HG03025 (cell line): ENCODE results near the gene COL16A1.

Experiments
- ATAC-seq: cut with Tn5 transposase; IDR thresholded peaks from one replicate; pipeline ENCODE4 v1.9.1; 2021; ENCODE audit warnings: mild to moderate bottlenecking, moderate library complexity; ENCODE audit not compliant: unreplicated experiment, low FRiP score

The COL16A1 gene

DNA sequence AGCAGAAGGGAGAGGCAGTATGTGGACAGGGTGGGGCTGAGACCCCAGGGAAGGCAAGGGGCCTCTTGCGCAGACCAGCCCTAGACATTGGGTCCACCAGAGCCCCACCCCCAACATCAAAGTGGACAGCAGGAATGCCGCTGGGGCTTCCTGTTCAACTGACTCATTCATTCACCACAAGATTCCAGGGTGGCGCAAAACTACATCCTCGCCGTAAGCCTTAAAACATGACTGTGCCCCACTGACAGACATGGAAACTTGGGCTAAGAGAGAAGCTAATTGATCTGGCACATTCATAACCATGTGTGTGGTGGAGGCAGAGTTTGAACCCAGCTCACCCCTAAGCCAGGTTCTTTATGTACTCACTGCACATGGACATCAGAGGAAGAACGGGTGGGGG is 14.0 kb downstream of the COL16A1 start:
- no peak for ATAC-seq

DNA sequence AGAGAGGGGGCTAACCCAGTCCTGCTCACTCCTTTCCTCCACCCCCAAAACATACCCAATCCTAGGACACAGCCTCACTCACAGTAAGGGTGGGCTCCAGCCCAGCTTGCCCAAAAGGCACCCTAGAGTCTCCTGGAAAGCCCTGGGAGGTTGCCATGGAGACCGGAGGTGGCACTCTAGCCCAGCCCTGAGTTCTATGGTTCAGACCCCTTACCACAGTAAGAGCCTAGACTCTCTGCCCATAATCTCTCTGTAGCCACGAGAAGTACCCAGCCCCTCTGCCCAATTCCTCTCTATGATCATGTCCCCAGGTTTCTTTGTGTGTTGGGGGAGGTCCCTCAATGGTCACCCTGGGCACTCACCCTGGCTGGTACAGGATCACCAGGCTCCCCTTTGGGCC is 14.4 kb downstream of the COL16A1 start:
- no peak for ATAC-seq

DNA sequence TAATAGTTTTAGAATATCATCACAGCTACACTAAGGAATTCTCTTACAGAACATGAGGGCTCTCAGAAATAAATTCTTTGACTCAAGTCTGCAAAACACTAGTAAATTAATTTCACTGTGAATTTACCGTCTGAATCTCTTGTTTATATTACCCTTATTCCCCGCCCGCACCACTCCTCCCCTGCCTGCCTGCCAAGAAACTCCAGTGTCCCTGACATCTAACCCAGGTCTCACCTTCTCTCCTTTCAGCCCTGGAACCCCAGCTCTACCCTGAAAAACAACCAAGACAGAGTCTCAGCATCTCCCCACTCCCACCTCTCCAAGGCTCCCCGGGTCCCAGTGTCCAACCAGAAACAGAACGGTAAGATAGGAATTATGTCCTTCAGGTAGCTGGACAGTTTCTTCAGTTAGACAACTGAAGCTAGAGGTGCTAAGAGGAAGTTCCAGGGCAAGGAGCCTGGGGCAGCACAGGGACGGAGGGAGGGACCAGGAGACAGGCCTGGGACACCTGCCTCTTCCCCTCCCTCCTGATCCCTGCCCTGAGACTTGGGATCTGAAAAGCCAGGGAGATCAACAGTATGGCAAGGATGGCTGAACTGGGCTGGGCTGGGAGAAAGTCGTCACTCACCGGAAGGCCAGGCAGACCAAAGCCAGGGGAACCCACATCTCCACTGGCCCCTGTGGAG is 15.4 kb downstream of the COL16A1 start:
- ATAC-seq, result no peak

DNA sequence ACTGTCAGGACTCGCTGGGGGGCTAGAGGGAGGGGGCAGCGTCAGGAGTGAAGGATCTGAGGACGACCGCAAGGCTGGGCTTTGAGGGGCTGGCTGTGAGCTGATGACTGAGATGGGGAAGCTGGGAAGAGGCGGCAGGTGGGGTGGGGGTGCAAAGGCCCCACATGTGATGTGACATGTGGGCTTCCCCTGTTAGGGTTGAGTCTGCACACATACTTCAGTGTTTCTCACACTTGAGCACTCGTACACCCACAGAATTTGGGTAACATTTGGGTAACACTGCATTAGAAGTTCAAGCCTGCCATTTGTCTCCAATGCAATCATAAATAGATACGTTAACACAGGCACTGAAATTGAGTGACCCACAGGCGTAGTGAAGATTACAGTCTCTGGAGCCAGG is 16.2 kb downstream of the COL16A1 start:
- no peak for ATAC-seq

DNA sequence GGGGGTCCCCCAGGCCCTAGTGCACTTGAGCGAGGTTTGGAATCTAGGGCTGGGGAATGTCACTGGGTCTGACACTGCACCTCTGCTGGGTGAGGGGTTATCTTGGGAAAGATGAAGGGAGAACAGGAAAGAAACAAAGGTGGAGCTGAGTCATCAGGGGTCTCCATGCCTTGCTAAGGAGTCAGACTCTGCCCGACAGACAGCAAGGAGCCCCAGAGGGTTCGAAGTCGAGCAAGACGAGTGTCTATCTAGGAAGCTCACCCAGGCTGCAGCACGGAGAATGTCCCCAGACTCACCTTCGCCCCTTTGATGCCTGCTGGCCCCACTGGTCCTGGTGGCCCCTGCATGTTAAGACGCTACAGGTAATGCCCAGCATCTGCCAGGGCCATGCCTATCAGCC is 18.0 kb downstream of the COL16A1 start:
- no peak for ATAC-seq

DNA sequence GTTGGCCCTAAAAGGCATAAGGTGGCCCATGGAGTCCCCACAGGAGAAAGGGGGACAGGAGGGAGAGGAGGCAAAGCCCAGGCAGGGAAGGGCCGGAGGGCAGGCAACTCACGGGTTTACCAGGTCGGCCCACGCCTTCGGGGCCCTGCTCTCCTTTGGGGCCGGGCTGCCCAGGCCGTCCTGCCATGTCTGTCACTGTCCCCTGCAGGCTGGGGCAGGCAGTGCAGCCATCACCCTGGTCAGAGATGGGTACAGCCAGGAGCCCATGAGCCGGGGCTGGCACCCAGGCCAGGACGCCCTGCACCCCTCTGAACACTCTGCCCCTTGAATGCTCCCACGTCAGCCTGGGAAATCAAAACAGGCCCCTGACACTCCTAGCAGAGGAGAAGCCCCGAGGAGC is 19.8 kb downstream of the COL16A1 start:
- no peak for ATAC-seq

DNA sequence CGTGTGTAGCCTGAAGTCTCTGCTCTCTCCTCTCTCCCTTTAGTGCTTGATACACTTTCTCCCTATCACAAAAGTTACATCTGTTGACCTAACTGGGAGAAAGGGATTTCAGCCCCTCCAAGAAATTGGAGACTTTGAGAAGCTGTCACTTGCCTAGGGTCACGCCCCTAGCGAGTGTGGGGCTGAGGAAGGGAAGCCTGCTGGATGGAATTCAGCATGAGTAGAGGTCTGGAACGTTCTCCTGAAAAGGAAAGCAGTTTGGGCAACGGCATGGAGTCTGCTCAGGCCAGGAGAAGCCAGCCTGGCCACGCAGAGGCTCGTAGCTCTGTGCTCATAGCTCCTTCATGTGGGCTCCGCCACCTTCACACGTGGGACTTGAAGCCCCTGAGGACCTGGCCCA is 22.4 kb downstream of the COL16A1 start:
- ATAC-seq, result no peak

DNA sequence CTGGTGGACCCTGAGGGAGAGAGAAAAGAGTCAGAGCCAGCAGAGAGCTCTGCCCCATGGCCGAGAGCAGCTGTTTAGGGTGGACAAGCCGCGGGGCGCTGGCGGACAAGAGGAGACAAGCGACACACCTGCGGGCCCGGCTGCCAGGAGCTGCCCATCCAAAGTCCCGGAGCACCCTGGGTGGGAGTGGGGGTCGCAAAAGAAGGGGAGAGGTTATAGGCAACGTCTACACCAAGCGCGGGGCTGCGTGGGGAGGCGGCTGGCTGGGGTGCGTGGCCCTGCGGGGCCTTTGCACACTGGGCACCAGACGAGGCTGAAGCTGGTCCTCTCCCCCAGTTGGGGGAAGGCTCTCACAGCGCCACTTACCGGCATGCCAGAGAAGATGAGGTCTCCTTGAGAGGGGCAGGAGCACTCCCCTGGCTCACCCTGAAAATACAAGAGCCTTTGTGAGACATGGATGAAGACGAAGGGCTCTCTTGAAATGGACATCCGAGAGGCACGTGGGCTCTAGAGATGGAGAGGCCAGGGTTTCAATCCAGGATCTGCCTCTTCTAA is 24.1 kb downstream of the COL16A1 start:
- ATAC-seq, result no peak

DNA sequence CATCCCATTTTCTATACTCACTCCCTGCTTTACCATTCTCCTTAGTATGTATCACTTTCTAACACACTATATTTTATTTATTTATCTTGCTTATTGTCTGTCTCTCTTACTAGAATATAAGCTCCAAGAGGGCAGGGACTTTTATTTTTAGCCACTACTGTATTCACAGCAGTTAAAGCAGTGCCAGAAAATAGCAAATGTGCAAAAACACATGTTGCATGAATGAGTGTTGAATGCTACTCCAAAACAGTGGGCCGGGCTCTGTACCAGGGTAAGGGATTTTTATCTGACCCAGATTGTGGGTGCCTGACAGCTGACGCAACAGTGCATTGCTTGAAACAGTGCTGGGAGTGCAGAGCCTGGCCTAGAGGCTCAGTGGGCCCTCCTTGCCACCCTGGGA is 24.7 kb downstream of the COL16A1 start:
- no peak for ATAC-seq

DNA sequence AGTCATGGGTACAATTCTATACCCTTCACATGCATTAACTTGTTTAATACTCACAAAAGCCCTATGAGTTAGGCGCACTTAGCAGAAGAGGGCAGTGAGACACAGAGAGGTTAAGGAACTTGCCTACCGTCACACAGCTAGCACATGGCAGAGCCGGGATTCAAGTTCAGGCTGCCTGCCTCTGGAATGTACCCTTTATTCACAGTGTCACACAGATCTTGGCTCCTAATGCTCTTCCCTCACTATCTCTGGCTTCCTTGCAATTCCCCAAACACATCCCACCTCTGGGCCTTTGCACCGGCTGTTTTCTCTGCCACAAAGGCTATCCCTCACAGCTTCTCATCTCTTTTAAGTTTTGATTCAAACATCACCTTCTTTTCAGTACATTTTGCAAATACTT is 25.1 kb downstream of the COL16A1 start:
- ATAC-seq, result no peak

DNA sequence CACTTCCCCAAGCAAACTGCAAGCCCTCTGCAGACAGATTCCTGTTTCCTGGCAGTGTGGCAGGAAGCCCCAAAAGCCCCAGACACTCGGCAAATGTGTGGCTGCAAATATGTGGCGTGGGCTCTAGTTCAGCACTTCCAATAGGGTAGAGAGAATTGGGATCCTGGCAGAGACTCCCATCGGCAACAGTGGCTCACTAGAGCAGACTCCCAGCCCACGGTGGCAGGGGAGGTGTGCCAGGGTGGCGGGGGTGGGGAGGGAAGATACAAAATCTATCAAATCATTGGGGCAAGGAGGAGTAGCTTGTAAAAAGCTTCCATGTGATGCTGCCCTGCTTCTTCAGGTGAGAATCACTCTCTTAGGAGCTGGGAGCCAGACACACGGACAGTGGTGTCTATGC is 25.9 kb downstream of the COL16A1 start:
- ATAC-seq, result no peak

DNA sequence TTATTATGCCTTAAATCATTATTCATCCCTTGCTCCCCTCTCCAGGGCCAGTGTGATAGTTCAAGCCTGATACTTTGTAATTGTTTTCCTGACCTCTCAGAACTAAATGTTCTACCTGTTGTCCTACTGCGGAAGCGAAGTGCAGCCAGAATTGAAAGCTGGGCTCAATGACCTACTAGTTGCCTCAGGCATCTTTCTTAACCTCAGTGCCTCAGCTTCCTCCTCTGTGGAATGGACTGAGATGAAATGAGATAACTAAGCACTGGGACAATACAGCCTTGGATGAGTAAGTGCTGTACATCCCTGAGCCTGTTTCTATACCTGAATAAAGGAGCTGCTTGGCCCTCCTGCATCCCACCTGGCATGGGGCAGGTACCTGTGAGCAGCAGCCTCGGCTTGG is 26.4 kb downstream of the COL16A1 start:
- ATAC-seq, result no peak

DNA sequence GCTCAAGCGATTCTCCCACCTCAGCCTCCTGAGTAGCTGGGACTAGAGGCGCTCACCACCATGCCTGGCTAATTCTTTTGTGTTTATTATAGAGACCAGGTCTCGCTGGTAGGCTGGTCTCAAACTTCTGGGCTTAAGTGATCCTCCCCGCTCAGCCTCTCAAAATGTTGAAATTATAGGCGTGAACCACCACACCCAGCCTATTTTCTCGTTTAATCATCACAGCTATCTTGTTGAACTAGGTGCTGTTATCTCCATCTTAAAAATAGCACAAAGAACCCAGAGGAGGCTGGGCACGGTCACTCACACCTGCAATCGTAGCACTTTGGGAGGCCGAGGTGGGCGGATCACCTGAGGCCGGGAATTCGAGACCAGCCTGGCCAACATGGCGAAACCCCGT is 28.1 kb downstream of the COL16A1 start:
- ATAC-seq, result no peak

DNA sequence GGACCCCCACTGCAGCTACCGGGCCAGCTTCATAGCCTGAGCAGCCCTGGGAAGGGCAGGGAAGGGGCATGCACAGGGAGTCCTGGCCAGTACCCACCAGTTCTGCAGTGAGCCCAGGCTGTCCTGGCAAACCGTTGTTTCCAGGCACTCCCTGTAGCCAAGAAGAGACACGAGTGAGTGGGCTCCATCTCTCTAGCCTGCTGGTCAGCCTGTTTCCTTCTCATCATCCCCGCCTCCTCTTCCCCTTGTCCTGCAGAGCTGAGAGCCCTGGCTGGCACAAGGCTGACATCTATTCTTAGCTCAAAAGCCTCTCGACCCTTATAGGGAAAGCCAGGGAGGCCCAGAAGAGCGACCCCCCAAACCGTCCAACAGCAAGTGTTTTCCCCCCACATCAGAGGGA is 28.7 kb downstream of the COL16A1 start:
- ATAC-seq, result no peak

DNA sequence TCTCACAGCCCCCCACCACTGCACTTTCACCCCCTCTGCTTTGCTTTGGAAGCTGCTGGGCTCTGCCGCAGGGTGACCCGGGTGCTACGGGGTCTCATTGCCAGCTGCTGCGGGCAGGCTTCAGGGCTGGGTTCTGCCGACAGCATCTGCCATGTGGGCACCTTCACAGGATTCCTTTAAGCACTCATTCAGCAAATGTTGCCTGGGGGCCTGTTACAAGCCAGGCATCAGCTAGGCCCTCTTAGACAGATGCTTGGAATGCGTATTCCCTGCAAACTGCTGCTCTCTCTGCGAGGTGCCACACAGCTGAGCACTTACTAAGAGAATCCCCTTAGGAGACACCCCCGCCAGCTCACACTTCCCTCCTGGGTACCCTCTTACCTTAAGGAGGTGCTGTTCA is 29.2 kb downstream of the COL16A1 start:
- no peak for ATAC-seq

DNA sequence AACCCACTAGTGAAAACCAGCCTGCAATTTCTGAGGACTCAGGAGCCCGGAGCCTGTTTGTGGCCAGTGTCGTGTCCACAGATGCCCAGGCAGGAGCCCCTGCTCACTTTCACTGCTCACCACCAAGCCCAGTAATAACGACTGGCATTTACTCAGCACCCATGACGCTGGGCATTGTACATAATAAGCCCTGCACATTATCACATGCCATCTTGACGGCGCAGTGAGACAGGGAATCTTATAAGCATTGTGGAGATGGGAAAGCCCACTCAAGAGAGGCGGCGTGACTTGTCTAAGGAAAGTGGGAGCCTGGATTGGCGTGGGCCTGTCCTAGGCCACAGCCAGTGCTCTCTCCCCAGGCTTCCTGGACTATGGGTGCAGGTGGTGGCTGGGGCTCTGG is 30.4 kb downstream of the COL16A1 start:
- ATAC-seq, result no peak

DNA sequence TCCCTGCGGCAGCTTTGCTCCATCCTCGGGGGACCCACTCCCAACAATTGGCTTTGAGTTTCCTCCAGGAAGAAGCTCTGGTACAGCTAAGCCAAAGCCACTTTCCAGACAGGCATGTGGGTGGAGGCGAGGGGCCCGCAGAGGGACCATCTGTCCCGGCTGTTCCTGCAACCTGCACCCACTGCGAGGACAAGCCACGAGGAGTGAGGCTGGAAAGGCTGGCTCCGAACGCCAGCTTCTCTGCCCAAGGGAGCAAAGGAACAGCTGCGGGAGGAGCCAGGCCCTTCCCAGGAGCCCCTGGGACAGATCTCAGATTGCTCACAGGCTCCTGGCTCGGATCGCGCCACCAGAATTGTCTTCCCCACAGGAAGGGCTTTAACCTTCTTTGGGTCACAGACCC is 30.8 kb downstream of the COL16A1 start:
- no peak for ATAC-seq

DNA sequence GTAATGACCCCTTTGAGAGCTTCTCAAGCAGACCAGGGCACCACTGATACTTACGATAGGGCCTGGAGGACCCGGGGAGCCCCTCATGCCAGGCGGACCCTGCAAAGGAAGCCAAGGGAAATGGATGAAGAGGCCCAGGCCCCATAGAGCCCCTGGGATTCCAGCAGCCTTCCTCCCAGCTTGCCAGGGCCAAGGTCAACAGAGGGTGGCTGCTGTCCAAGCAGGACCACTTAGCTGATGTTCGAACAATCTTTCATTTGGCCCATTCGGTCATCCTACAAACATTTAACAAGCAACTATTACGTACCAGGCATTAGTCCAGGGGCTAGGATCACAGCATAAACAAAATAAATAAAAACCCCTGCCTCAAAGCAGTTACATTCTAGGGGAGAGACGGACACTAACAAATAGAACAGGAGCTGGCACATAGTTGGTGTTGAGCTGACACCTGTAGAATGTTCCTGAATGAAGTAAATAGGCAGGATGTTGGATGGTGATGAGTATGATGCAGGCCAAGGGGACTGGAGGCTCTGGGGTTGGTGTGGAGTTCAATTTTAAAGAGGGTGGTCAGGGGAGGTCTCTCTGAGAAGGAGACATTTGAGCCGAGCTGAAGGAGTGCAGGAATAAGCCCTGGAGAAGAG is 32.1 kb downstream of the COL16A1 start:
- ATAC-seq, result no peak

DNA sequence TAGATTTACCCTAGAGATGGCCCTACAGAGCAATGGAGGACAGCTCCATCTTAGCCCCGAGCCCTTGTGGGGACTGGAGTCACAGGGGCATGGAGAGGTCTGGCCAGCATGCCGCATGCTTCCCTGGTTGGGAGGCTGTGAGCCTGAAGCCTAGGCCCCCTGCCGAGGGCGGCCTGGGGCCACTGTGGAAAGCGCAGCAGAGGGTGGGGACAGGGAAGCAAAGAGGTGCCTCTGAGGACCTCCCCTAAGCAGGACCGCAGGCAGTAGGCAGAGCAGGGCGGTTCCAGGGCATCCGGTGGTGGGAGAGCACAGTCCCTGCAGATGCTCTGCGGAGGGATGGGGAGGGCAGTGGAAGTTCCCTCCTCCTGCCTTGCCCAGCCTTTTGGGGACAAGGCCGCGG is 32.7 kb downstream of the COL16A1 start:
- no peak for ATAC-seq

DNA sequence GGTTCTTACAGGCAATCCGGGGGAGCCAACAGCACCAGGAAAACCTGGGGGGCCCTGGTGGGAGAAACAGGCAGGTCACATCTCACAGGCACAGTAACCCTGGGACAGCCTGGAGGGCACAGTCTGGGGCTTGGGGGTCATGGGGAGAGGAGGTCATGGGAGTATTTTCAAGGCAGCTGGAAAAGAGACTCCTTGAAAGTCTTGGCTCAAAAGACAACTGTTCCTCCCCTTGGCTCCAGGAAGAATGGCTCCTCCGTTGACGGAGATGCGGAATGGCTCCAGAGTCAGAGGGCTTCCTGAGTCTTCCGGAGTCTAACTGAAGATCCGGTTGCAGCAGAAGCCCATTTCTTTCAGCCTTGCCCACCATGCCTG is 33.2 kb downstream of the COL16A1 start:
- no peak for ATAC-seq

DNA sequence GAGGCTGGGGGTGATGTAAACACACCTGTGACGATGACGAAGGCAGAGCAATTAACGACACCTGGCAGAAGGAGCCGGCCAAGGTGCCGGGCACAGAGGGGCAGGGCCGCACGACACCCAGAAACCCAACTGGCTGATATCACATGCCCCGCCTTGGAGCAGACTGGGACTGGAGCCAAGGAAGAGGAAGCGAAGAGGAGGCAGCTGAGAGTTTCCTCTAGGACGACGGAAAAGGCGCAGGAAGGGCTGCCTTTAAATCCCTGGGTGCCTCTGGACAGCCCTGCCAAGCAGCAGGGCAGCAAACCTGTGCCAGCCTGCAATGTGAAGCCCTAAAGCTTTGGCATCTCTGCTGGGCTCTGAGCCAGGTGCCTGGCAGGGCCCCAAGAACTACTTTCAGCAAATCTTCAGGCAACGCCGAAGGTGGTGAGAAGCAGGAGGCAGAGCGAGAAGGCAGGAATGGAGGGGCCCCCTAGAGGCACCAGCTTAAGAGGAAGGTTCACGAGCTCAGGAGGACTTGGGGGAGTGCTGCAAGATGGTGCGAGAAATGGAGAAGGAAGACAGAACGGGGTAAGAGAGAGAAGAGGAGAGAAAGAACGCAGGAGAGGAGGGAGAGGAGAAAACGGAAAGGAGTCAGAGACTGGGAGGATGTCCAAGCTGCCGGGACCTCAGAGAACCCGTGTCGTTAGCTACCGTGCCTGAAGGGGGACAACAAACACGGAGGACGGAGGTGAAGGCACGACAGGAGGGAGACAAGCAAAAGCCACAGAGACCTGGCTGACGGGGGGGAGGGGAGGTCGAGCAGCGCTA is 33.8 kb downstream of the COL16A1 start:
- no peak for ATAC-seq

DNA sequence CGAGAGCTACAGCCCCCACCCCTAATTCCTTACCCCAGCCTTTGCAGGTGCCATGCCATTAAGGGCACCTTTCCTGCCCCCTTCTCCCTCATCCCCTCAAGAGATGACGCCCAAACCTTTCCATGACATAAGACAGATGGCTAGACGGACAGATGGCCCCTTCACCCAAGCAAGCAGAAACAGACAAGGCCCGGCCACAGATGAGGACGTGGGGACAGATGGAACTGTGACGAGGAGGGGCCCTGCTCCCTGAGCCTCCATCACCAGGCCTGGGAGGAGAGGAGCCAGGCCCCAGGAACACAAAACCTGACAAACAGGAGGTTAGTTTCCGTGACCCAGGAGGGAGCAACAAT is 34.4 kb downstream of the COL16A1 start:
- no peak for ATAC-seq
